HG03354 (cell line): ENCODE results near the gene GYS1.
A peak's percentile ranks its signal among the peaks of the same experiment; 100 is the strongest.

Experiments used
- ATAC-seq: cut with Tn5 transposase; IDR thresholded peaks from one replicate; pipeline ENCODE4 v1.9.1; 2021; ENCODE audit warnings: mild to moderate bottlenecking; ENCODE audit not compliant: unreplicated experiment, poor library complexity, severe bottlenecking

GYS1 gene

GRCh38 chr19:48991011-48991609 lies 2.0 kb downstream of the GYS1 start:
- no peak for ATAC-seq

GRCh38 chr19:48990400-48990799 lies 2.7 kb downstream of the GYS1 start:
- ATAC-seq, result no peak

- no peak for ATAC-seq
Observed at GRCh38 chr19:48989701-48990291, 3.3 kb downstream of the GYS1 start.

- no peak for ATAC-seq
Observed at GRCh38 chr19:48988860-48989259, 4.2 kb downstream of the GYS1 start.

- ATAC-seq, result no peak
Observed at GRCh38 chr19:48988286-48988685, 4.8 kb downstream of the GYS1 start.

- ATAC-seq, result no peak
Observed at GRCh38 chr19:48987323-48987722, 5.8 kb downstream of the GYS1 start.

GRCh38 chr19:48986211-48986610 lies 6.9 kb downstream of the GYS1 start:
- ATAC-seq, result no peak

- no peak for ATAC-seq
Observed at GRCh38 chr19:48985711-48986110, 7.4 kb downstream of the GYS1 start.

- no peak for ATAC-seq
Observed at GRCh38 chr19:48982280-48982679, 10.8 kb downstream of the GYS1 start.

- no peak for ATAC-seq
Observed at GRCh38 chr19:48977061-48977460, 16.0 kb downstream of the GYS1 start.

- ATAC-seq, result no peak
Observed at GRCh38 chr19:48975947-48976847, 16.9 kb downstream of the GYS1 start.

- ATAC-seq, result peak; percentile 40
Observed at GRCh38 chr19:48970923-48971395, 22.1 kb downstream of the GYS1 start.

GRCh38 chr19:48970139-48970766 lies 22.9 kb downstream of the GYS1 start:
- no peak for ATAC-seq

GRCh38 chr19:48969276-48970138 lies 23.6 kb downstream of the GYS1 start:
- no peak for ATAC-seq

- ATAC-seq, result no peak
Observed at GRCh38 chr19:48968813-48969218, 24.3 kb downstream of the GYS1 start.

- ATAC-seq, result no peak
Observed at GRCh38 chr19:48968179-48968661, 24.9 kb downstream of the GYS1 start.

GRCh38 chr19:48967346-48968178 lies 25.5 kb downstream of the GYS1 start:
- no peak for ATAC-seq

GRCh38 chr19:48966541-48967345 lies 26.4 kb downstream of the GYS1 start:
- no peak for ATAC-seq
